ENCODE data around the gene LIX1L.

DNA sequence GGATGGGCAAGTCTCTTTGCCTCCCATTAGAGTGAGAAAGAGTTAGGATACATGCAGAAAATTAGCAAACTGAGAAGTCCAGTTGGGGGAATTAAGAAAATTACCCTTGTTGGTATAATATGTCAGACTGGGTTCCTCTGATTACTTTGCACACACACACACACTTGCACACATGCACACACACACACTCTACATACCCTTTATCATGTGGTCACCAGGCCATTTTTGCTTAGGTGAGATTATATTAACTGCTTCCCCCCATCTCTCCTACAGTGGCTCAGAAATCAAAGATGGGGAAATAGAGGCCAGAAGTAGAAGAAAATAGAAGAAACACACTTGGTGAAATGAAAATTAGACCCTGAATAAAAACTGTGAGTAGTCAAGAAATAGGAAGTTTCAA is 917 bp upstream of the LIX1L start:
- TF ChIP-seq EP300 (IDR thresholded peaks at IDR 0.05): no peak
- TF ChIP-seq, protein P1, sequence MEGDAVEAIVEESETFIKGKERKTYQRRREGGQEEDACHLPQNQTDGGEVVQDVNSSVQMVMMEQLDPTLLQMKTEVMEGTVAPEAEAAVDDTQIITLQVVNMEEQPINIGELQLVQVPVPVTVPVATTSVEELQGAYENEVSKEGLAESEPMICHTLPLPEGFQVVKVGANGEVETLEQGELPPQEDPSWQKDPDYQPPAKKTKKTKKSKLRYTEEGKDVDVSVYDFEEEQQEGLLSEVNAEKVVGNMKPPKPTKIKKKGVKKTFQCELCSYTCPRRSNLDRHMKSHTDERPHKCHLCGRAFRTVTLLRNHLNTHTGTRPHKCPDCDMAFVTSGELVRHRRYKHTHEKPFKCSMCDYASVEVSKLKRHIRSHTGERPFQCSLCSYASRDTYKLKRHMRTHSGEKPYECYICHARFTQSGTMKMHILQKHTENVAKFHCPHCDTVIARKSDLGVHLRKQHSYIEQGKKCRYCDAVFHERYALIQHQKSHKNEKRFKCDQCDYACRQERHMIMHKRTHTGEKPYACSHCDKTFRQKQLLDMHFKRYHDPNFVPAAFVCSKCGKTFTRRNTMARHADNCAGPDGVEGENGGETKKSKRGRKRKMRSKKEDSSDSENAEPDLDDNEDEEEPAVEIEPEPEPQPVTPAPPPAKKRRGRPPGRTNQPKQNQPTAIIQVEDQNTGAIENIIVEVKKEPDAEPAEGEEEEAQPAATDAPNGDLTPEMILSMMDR (IDR thresholded peaks at IDR 0.05): no peak
